GM19023 (cell line): Measurements from ENCODE around the gene C16orf90.
"Not testable (repeated sequence)": the region's sequence is repeated elsewhere in the genome, so short reads cannot be mapped to it uniquely, and the experiment has no call there.

Experiments
- ATAC-seq: cut with Tn5 transposase; IDR thresholded peaks from one replicate; pipeline ENCODE4 v1.9.1; 2021; ENCODE audit warnings: mild to moderate bottlenecking, moderate library complexity; ENCODE audit not compliant: unreplicated experiment

The C16orf90 gene

GRCh38 chr16:3513892-3514583 is 18.7 kb upstream of the C16orf90 start:
- no peak for ATAC-seq

GRCh38 chr16:3511286-3512180 is 16.2 kb upstream of the C16orf90 start:
- ATAC-seq, result no peak

GRCh38 chr16:3510416-3510815 is 15.1 kb upstream of the C16orf90 start:
- ATAC-seq, result no peak

- ATAC-seq, result no peak
Measured at GRCh38 chr16:3509470-3509928, 14.2 kb upstream of the C16orf90 start.

- ATAC-seq, result no peak
Measured at GRCh38 chr16:3508736-3509135, 13.4 kb upstream of the C16orf90 start.

- no peak for ATAC-seq
Measured at GRCh38 chr16:3503523-3503922, 8.2 kb upstream of the C16orf90 start.

- no peak for ATAC-seq
Measured at GRCh38 chr16:3501783-3502400, 6.6 kb upstream of the C16orf90 start.

GRCh38 chr16:3501412-3501761 is 6.1 kb upstream of the C16orf90 start:
- not testable (repeated sequence) for ATAC-seq

- no peak for ATAC-seq
Measured at GRCh38 chr16:3498988-3499387, 3.7 kb upstream of the C16orf90 start.

GRCh38 chr16:3497771-3498170 is 2.5 kb upstream of the C16orf90 start:
- no peak for ATAC-seq

- no peak for ATAC-seq
Measured at GRCh38 chr16:3496386-3496785, 1.1 kb upstream of the C16orf90 start.

- ATAC-seq, result no peak
Measured at GRCh38 chr16:3494386-3494973, 809 bp downstream of the C16orf90 start.

GRCh38 chr16:3492356-3492755 is 2.9 kb downstream of the C16orf90 start:
- ATAC-seq, result no peak

- no peak for ATAC-seq
Measured at GRCh38 chr16:3490911-3491629, 4.2 kb downstream of the C16orf90 start.

- ATAC-seq, result no peak
Measured at GRCh38 chr16:3488801-3489200, 6.5 kb downstream of the C16orf90 start.

GRCh38 chr16:3487521-3488410 is 7.5 kb downstream of the C16orf90 start:
- no peak for ATAC-seq

GRCh38 chr16:3486506-3487215 is 8.6 kb downstream of the C16orf90 start:
- ATAC-seq, result no peak

GRCh38 chr16:3485821-3486505 is 9.3 kb downstream of the C16orf90 start:
- no peak for ATAC-seq
